ENCODE results near the gene TBC1D22A. TPM values are rescaled to one million over a fixed set of nuclear protein-coding genes. Genes with fewer than 3 reads are reported as not detected.

Gene TBC1D22A
- total and polyA plus RNA-seq, 9 of the 15 experiments (the other 6 are each of a cell fraction or from before 2014, with no cell fraction given): 0.20 to 11.5 (median 5.2) TPM

DNA sequence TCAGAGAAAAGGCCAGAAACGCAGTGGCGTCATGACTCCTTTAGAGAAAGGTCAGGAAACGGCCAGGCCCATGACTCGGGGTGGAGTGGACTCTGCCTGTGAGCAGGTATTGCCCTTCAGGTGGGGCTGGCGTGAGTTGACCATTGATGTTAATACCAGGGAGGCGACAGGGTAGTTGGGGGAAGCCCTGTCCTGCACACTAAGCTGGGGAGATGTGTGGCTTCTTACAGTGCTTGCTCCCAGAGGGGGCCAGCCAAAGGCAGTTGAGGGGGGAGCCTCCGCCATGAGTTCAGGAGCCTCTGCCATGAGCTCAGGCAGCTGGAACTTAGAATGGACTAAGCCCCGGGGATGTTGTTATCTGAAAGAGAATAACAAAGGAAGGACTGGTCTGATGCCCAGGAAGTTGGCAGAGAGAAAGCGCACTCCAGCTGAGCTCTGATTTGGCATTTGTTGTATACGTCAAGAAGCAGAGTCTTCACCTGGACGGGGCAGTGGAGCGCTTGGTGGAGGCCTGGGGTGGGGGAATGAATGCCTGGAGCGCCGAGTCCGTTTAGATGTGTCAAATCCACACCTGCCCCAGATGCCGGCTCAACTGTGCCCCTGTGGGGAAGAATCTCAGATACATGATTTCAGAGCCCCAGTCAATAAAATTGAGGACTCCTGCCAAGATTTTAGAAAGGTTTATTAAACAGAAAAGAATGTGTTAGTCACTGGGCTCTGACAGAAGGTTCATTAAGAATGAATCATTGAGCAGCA is 222.5 kb downstream of the TBC1D22A start:
- no peak for DNase-seq (ENCODE audit: extremely low read depth in 1 of 4, low spot score in 3 of 4)
- CTCF ChIA-PET (ENCODE audit: low intra/inter-chr PET ratio): no interaction called here
- FAIRE-seq: no peak
- H3K27me3 ChIP-seq (ENCODE audit: control insufficient read depth in 2 of 2, insufficient read depth in 2 of 2, low read length in 2 of 2): no peaks in the 10 kb centered on the region
- no peaks in the 10 kb centered on the region for H3K9me3 ChIP-seq (replicated peaks; ENCODE audit: control insufficient read depth, insufficient read depth, low read depth, low read length)
- 79% methylated on average over 14 of the region's 16 CpGs for WGBS (ENCODE audit: insufficient coverage, low coverage, missing lambda C conversion rate)
- no peaks in the 10 kb centered on the region for H3K36me3 ChIP-seq (ENCODE audit: control insufficient read depth, insufficient read depth, low read length)
- POLR2A ChIA-PET: interaction anchor here (0.6 kb wide), 1 partner anchor 9 kb away, joined by 3 read pairs; no protein-coding TSS in a partner anchor
- in situ Hi-C loops (cut with MboI) (no loop called here), intact Hi-C loops (cut with micrococcal nuclease) (no loop called here)
- no peak overlapping the region for H3K27ac ChIP-seq (ENCODE audit: extremely low read depth, low read depth, low read length)
- H4K20me1 ChIP-seq (replicated peaks; ENCODE audit: control insufficient read depth, insufficient read depth, low read length): no peaks in the 10 kb centered on the region
- no TSS peak for BruUV-seq (replicated peaks)
- H3K4me1 ChIP-seq (replicated peaks in 1 of 2; ENCODE audit: control insufficient read depth in 2 of 2, insufficient read depth in 2 of 2, low read length in 2 of 2): no peaks in the 10 kb centered on the region
- H3K4me3 ChIP-seq: no peak overlapping the region
- H3K9me1 ChIP-seq (ENCODE audit: control insufficient read depth, insufficient read depth, low read length): no peaks in the 10 kb centered on the region
- TF ChIP-seq SNIP1 (IDR thresholded peaks at IDR 0.05; ENCODE audit: low read depth): no peak
- TF ChIP-seq COPS2 (conservative IDR thresholded peaks at IDR 0.05): no peak
- no peak for TF ChIP-seq CBX3 (IDR thresholded peaks at IDR 0.05; ENCODE audit: borderline replicate concordance in 1 of 2, low read length in 2 of 2)
- TF ChIP-seq, protein P1, sequence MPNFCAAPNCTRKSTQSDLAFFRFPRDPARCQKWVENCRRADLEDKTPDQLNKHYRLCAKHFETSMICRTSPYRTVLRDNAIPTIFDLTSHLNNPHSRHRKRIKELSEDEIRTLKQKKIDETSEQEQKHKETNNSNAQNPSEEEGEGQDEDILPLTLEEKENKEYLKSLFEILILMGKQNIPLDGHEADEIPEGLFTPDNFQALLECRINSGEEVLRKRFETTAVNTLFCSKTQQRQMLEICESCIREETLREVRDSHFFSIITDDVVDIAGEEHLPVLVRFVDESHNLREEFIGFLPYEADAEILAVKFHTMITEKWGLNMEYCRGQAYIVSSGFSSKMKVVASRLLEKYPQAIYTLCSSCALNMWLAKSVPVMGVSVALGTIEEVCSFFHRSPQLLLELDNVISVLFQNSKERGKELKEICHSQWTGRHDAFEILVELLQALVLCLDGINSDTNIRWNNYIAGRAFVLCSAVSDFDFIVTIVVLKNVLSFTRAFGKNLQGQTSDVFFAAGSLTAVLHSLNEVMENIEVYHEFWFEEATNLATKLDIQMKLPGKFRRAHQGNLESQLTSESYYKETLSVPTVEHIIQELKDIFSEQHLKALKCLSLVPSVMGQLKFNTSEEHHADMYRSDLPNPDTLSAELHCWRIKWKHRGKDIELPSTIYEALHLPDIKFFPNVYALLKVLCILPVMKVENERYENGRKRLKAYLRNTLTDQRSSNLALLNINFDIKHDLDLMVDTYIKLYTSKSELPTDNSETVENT (CRISPR knock-in tag; IDR thresholded peaks at IDR 0.05): no peak
- TF ChIP-seq ERF (CRISPR knock-in tag; IDR thresholded peaks at IDR 0.05): no peak
- no peak for TF ChIP-seq POLR3A (IDR thresholded peaks at IDR 0.05; ENCODE audit: borderline replicate concordance, extremely low read depth, insufficient read depth, insufficient read length)
- no peak overlapping the region for H3K9ac ChIP-seq (ENCODE audit: insufficient read depth in 1 of 2, low read depth in 2 of 2, low read length in 2 of 2)
- H2AFZ ChIP-seq (ENCODE audit: low read depth, low read length): no peak overlapping the region
- no peak overlapping the region for H3K4me2 ChIP-seq (ENCODE audit: insufficient read depth, low read length)
- H3K79me2 ChIP-seq (ENCODE audit: control insufficient read depth, insufficient read depth, low read length): no peaks in the 10 kb centered on the region
- ATAC-seq: no peak

Data from K562 (cell line).